GM12873 (cell line): Measurements from ENCODE around the gene TLR4.

Source experiments
- TF ChIP-seq, protein P1 (sequence below): IDR thresholded peaks from 2 replicates; pipeline ENCODE4 v1.5.1; 2012; ENCODE audit warnings: low read depth, mild to moderate bottlenecking, moderate library complexity, low read length, control low read depth; ENCODE audit not compliant: insufficient read depth; ENCODE audit errors: missing control alignments

The TLR4 gene

DNA sequence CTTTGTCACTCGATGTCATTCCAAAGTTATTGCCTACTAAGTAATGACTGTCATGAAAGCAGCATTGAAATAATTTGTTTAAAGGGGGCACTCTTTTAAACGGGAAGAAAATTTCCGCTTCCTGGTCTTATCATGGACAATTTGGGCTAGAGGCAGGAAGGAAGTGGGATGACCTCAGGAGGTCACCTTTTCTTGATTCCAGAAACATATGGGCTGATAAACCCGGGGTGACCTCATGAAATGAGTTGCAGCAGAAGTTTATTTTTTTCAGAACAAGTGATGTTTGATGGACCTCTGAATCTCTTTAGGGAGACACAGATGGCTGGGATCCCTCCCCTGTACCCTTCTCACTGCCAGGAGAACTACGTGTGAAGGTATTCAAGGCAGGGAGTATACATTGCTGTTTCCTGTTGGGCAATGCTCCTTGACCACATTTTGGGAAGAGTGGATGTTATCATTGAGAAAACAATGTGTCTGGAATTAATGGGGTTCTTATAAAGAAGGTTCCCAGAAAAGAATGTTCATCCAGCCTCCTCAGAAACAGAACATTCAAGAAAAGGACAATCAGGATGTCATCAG, 11.3 kb downstream of the TLR4 start:
- TF ChIP-seq, protein P1, sequence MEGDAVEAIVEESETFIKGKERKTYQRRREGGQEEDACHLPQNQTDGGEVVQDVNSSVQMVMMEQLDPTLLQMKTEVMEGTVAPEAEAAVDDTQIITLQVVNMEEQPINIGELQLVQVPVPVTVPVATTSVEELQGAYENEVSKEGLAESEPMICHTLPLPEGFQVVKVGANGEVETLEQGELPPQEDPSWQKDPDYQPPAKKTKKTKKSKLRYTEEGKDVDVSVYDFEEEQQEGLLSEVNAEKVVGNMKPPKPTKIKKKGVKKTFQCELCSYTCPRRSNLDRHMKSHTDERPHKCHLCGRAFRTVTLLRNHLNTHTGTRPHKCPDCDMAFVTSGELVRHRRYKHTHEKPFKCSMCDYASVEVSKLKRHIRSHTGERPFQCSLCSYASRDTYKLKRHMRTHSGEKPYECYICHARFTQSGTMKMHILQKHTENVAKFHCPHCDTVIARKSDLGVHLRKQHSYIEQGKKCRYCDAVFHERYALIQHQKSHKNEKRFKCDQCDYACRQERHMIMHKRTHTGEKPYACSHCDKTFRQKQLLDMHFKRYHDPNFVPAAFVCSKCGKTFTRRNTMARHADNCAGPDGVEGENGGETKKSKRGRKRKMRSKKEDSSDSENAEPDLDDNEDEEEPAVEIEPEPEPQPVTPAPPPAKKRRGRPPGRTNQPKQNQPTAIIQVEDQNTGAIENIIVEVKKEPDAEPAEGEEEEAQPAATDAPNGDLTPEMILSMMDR = no peak

DNA sequence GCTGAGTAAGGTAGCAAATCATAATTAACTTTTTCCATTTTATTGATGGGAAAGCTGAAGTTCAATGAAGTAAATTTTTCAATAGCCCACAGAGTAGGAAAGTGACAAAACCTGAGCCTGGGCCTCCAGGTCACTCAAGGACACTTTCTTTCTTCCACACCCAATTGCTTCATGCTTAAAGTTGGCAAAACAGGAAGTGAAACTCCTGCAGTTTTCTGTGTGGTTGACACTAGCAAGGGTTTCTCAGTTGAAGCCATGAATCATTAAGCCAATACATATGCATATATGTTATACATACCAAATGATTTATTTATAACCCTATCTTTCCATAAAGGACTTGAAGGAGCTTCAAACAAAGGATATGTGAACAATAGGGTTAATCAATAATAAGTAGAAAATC, 13.9 kb downstream of the TLR4 start:
- TF ChIP-seq, protein P1 = no peak

DNA sequence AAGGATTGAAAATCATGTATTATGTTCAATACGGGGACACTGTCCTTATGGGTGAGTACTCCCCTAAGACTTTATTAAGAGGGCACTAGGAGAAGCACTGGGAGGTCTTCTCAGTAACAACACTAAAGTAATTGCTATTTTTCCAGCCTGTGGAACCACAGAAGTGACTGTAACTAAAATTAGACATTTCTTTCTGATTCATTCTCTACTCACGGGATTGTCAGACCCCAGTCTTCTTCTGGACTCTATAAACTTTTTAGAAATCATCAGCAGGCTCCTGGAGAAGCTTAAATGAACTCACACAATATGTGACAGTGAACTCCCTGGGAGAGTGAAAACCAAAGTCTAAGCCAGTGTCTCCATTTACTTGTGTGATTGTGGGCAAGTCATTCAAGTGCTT, 14.5 kb downstream of the TLR4 start:
- TF ChIP-seq, protein P1 = no peak

DNA sequence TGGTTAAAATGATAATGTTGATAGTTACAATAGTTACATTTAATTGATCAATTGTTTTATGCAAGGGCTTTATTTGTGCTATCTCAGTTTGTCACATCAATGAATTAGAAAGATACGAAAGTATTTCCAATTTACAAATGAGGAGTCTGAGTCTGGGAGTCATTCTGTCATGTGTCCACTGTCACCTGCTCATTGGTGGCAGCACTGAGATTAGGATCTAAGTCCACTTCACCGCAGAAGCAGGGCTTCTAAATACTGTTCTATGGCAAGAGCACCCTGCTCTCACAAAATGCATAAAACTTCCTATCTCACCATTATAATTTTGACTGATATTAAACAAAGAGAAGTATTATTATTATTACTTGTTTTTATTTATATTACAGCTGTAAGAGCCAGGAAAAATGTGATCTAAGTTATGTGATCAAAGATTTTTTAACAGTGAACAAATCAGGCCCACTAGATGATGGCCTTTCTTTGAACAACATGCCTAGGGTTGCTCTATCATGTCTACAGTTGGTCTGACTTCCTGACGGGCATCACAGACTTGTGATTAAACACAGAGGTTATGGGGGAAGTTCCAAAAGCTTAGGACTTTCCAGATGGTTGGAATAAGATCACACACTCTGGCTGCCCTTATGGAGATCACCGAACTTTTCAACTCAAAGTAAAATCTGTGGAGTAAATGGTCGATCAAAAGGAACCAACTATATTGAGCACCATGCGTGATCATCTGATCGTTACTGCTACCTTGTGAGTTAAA, 15.1 kb downstream of the TLR4 start:
- TF ChIP-seq, protein P1 = no peak

DNA sequence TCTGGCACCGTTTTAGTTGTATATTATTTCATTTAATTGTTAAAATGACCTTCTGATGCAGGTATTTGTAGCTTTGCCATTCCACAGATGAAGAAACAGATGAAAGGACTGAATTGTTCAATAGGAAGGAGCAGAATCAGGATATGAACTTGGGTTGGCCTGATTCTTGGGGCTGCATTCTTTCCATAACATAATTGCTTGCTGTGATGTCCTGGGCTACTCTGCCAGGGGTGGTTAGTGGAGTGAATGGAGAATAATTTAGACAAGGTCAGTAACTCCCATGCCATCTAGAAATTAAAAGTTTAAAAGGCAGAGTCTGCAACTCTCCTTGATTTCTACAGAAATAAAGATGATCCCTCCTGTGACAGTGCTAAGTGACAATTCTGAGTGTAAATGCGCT, 15.9 kb downstream of the TLR4 start:
- TF ChIP-seq, protein P1 = no peak

DNA sequence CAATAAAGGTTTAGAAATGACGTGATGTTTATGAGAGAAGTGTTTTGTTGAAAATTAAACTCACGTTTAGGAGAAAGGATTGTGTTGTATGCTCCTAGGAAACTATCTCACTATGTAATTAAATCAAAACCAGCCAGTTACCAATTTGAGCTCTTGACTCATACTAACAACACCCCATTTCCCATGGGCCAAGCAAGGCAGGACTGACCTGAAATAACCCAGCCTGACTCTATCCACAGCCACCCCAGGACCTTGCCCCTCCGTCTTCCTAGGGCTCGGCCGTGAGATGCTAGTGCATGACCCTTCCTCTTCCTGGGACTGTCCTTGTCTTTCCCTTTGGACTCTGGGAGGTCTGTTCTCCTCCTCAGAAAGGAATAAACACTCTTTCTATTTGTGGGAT, 16.4 kb downstream of the TLR4 start:
- TF ChIP-seq, protein P1 = no peak

DNA sequence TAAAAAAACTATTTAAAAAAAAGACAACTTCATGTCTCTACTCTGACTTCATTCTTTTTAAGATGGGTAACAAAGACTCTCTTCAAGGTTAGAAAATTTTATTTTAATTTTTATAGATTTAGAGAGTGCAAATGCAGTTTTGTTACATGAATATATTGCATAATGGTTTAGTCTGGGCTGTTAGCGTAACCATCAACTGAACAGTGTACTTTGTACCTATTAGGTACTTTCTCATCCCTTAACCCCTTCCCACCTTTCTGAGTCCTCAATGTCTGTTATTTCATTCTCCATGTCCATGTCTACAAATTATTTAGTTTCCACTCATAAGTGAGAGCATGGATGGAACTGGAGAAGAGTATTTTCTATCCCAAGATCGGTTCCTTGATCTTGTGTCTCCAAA, 16.8 kb downstream of the TLR4 start:
- TF ChIP-seq, protein P1 = no peak
